Colon (tissue), 2 donors: ENCODE results near the gene ALG5.

Source experiments
- FAIRE-seq: peaks from 2 replicates; lab custom pipeline; 2012; peaks lifted over from hg19 to GRCh38; lab: Jason Lieb, UNC
- donor health status: control.
- donor health status: control.

ALG5 gene

DNA sequence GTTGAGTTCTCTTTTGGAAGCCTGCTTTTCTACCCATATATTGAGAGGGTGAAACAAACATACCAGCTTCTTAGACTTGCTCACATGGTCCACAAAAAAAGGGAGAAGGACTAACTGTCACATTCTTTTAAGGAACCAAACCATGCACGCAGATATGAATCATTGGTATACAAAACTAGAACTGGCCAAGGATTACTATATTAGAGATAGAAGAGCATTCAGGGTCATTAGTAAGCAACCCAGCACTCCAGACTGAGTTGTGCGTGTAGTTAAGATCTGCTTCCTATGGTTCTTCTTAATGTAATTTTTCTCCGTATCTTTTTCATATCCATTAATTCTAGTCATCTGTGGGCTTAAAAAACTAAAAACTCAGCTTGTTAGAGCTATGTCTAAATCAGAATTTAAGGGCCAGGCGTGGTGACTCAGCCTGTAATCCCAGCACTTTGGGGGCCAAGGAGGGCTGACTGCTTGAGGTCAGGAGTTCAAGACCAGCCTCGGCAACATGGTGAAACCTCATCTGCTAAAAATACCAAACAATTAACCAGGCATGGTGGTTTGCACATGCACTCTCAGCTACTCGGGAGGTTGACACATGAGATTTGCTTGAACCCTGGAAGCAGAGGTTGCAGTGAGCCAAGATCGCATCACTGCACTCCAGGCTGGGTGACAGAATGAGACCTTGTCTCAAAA is 19.6 kb downstream of the ALG5 start:
- no peak for FAIRE-seq

DNA sequence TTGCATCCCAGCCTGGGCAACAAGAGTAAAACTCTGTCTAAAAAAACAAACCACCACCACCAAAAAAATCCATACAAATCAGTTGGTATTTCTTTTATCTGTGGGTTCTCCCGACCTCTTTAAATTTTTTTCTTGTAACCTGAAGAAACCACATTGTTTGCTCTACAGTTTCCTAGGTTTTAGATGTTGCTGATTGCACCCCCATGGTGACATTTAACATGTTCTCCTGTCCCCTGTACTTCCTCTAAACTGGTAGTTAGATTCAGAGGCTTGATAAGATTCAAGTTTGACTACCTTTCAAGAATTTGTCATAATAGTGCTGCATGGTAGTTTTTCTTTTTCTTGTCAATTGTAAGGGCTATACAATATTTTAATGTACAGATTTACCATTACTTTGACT is 24.0 kb downstream of the ALG5 start:
- no peak for FAIRE-seq

DNA sequence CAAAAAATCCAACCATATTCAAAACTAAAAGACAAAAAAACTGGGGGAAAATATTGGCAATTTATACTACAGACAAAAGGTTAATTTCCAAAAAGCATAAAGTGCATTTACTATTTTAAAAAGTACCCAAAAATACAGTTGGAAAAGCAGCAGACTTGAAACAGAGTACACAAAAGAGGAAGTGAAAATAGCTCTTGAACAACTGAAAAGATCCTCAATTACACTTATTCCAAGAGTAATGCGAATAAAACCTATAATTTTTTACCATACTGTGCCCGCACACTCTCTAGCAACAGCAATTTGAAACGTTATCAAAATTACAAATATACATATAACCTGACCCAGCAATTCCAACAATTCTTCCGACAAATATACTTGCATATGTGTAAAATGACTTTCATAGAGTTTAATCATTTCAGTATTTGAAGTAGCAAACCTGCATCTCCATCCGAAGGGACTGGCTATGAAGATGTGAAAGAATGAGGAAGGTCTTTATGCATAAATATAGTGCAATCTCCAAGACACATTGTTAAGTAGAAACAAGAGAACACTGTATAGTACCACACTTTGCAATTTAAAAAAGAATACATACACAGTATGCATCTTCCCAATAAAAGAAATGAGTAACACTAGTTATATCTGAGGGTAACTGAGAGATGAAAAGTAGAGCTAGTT is 25.4 kb downstream of the ALG5 start:
- no peak for FAIRE-seq

DNA sequence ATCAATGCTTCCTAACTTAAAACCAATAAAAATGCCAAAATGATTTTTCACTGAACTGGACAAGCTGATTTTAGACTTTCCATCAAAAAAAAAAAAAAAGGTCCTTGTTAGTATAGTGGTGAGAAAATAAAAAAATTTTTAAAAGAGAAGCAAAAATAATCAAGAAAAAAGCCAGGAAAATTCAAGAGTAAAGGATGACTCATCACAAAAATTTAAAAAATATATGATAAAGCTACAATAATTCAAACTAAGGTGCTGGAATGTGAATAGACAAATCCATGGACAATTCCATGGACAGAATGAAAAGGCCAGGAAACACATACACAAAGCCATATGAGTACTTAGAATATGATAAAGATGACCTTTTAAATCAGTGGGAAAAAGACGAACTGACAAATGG is 26.1 kb downstream of the ALG5 start:
- FAIRE-seq: no peak

DNA sequence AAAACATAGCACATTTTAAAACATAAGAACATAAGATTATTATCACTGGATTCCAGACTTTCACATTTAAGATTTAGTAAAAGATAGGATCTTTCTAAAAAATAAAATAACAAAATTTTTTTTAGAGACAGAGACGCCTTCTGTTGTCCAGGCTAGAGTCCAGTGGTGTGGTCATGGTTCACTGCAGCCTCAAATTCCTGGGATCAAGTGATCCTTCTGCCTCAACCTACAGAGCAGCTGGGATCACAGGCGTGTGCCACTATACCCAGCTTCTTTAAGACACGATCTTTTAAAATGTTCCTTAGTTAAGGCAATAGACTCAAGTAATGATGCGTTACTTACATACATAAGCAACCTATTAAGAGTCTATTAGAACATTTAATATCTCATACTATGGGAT is 32.7 kb downstream of the ALG5 start:
- no peak for FAIRE-seq

DNA sequence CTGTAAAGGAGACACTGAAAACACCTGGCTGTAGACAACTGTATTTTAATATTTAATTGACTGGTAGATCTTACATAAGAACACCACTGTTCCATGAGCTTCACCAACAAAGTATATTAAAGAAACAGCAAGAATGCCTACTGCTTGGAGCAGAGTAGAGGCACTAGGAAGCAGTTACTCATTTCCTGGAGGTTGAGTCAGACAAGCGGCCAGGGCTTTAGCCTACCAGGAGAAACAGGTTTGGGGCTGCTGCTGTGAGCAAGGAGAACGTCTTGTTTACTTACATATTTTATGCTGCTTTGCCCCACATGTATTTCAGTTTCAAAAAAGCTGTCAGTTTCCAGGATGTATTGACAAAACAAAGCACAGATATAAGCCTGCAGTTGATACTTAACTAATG is 33.4 kb downstream of the ALG5 start:
- no peak for FAIRE-seq

DNA sequence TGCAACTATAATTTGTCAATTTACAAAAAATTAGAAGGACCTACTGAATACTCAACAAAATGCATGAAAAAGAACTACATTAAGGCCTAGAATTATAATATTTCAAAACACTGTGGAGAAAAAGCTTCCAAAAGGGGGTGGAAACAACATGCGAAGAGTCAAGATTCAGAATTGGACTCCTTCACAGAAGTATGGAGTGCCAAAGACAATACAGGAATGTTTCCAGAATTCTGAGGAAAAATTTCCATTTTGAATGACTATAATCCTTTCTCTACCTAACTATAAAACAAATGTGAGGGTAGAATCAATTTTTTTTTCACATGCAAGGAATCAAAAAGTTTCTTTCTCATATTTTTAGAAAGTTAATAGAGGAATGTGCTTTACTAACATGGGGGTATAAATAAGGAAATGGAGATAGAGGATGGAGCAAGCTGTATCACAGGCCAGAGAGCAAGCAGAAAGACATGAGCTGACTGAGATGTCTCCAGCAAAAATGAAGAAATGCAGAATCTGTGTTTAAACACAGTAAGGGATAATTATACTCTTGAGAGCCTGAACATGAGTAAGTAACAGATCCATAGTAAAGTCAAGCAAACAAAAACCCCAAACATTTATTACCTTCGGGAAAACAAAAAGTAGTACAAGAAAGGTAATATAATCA is 39.6 kb downstream of the ALG5 start:
- no peak for FAIRE-seq

DNA sequence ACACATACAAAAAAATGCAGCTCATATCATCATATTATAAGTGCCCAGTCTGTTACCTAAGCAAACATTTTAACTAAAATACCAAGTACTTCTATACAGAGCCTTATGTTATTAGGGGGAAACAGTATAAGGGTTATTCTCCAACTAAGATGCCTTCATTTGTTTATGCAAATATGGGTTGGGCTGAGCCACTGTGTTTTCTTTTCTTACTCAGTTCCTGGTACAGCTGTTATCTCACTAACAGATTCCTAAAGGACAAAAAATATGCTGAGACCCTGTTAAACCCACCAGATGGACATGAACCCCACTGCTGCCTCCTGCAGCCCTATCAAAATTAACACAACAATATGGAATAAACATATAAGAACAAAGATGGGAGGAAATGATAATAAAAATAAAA is 44.6 kb downstream of the ALG5 start:
- no peak for FAIRE-seq

DNA sequence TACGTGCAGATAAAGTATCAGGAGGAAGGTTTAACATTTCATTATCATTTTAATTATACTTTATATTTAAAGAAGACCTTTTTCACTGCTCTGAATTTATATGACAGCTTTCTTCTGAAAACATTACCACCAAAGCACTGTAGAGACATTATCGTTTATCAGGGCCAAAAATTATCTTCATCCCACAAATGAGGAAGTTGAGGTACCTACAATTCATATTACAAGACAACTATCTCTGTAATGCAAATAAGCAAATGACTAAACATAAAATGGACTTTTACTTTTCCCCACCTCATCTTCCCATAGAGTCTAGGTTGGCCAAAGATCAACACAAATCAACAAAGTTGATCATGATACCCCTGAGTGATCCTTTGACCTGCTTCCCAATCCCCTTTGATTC is 48.2 kb downstream of the ALG5 start:
- no peak for FAIRE-seq

DNA sequence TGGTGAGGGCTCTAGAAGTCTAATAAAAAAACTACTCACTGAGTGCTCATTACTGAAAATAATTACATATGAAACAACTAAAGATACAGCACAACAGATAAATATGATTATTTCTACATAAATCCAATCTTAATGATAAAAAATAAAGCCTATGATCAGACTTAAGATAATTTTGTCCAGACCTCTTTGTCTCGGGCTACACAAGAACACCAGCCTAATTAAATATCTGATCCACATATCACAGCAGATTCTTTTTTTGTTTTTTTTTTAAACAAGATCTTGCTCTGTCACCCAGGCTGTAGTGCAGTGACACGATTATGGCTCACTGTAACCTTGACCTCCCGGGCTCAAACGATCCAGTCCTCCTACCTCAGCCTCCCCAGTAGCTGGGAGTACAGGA is 48.8 kb downstream of the ALG5 start:
- FAIRE-seq: no peak

DNA sequence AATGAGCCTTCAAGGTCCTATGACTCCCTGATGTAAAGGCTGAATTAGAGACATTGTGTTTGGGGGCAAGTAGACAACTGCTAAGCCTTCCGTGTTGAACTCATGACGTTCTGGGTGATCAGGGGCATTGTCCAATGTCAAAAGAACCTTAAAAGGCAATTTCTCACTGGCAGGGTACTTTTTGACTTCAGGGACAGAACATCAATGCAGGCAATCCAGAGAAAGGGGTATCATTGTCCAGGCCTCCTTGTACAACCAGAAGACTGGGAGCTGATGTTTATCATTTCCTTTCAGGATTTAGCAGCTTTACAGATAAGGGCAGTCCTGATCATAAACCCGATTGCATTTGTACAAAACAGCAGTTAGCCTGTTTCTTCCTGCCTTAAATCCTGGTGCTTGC is 54.1 kb downstream of the ALG5 start:
- no peak for FAIRE-seq

DNA sequence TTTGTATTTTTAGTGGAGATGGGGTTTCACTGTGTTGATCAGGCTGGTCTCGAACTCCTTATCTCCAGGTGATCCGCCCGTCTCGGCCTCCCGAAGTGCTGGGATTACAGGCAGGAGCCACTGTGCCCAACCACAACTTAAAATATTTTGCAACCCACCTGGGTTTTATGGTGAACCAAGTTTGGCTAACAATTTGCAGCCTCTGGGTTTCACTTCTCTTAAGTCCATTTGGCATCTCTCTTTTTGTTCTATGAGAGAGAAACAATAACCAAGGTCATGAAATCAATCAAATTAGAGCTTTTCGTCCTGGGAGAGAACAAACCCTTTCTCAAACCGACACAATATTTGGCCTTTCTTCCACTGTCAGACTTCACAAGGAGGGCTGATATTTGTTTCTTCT is 73.5 kb downstream of the ALG5 start:
- FAIRE-seq: no peak

DNA sequence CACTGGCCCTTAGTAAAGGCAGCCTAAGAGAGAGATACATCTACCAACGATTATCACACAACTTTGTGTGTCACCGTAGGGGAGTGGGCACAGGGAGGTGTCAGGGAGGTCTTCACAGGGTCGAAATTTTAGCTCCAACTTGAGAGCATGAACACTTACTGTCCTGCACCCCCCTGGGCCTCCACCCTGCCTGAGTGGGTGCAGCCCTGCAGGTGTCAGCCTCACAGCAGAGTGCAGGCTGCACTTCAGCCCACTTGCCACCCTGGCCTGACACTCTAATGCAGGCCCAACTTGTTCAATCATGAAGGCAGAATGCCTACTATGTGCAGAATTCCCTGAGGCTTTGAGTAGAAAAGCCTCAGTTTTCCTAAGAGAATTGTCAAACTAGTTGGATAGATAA is 75.1 kb downstream of the ALG5 start:
- no peak for FAIRE-seq

DNA sequence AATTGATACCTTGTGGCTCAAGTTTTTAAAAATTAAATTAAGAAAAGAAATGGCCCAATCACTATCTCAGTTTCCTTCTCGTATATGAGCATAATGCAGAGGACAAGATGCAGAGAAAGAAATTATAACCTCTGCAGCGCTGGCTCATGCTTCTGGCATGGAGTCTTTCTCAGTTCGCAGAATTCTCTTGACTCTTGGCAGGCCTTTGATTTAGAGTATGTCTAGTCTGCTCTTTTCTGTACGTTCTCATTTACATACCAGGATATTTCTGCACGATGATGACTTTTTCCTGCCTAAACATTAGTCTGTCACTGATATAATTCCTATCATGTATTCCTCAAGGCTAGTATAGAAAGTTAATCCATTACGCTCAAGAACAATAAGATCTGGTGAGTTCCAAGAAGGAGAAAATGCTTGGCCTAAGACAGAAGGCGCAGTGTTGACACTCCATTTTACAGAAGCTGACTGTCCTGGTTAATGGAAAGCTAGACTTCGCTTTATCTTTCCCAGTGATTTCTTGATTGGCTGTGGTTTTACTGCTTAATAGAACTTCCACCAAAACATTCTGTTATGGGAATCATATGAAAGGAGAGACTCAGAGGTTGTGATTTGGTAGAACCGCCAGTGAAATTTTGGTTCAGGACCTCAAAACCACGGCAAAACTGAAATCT is 77.4 kb downstream of the ALG5 start:
- FAIRE-seq: no peak

DNA sequence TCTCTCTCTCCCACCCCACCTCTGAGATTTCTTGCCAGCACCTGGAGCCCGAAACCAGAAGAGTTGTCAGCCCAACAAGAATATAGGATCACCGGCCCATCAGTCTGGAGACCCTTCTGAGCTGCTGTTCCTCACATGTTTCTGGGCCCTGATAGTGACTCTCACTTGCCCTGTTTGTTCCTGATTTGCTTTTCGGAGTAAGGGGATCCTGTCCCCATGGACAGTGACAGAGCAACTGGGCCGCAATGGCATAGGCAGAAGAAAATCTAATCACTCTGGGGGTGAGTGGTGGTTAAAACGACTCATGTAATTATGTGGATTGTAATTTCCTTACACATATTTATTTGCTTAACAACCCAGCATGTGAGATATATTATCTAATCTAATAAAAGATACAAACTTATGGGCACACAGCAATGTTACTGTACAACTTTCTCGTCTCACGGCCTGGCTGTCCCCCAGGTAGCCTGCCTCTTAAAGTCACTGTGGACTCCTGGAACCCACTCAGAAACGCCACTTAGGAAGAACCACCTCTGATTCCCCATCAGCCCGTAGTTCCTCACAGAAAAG is 78.4 kb downstream of the ALG5 start:
- FAIRE-seq: no peak

DNA sequence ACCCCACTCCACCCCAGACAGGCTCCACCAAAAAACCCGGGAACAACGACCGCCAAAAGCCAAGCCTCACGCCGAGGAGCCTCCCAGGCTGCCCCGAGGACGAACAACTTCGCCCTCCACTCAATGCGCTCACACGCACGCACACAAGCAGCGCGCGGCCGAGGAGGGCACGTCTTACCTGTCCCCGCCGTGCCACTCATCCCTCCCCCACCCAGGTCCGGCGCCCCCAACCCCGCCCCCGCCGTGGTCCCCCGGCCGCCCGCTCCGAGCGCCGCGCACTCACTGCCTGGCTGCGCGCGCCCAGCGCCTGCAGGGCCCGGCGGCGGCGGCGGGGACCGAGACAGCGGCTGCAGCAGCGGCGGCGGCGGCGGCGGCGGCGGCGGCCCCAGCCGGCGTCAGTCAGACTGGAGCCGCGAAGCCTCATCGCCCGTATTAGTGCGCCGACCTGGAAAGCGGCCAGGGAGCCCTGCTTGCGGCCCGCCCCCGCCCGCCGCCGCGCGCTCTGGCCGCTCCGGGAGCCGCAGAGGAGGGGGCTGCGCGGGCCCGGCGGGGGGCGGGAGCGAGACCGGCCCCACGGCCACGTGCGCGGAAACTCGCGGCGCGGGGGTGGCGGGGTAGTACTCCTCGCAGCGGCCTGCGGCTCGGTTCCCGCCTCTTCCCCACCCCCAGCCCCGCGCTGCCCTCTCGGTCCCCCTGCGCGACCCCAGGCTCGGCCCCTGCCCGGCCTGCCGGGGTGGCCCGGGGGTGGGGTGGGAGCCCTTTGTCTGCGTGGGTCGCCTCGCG is 79.1 kb downstream of the ALG5 start, which contains the start of gene SMAD9:
SMAD9 (minus strand) TSS at position 406 of the 783 bp plus-strand sequence. CDS start 40,549 bp downstream, outside the sequence.
- no peak for FAIRE-seq

DNA sequence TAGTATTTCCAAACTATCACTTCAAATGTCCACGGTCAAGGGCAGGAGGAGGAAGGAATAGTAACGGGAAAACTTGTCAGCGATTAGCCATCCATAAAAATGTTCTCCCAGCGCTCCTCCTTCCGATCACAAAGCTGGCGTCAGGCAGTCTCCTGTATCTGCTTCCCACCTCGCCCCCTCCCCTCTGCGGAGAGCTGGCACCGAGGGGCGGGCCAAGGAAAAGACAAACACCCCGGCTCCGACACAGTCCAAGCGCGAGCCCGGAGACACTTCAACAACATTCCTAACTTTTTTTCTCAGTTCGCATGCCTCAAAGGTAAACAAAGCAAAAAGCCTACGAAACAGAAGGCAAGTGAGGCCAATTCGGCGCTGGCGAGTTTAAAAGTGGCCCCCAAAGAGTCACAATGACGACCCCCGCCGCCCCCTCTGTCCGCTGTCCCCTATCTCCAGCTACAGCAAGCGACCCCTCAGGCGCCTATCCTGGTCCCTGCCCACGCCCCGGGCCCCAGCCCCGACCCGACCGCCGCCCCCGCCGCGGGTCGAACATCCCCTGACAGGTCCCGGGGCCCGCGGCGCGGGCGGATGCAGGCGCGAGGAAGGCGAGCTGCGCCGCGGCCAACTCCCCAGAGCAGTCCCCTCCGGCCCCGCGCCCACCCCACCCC is 79.8 kb downstream of the ALG5 start:
- FAIRE-seq: no peak

DNA sequence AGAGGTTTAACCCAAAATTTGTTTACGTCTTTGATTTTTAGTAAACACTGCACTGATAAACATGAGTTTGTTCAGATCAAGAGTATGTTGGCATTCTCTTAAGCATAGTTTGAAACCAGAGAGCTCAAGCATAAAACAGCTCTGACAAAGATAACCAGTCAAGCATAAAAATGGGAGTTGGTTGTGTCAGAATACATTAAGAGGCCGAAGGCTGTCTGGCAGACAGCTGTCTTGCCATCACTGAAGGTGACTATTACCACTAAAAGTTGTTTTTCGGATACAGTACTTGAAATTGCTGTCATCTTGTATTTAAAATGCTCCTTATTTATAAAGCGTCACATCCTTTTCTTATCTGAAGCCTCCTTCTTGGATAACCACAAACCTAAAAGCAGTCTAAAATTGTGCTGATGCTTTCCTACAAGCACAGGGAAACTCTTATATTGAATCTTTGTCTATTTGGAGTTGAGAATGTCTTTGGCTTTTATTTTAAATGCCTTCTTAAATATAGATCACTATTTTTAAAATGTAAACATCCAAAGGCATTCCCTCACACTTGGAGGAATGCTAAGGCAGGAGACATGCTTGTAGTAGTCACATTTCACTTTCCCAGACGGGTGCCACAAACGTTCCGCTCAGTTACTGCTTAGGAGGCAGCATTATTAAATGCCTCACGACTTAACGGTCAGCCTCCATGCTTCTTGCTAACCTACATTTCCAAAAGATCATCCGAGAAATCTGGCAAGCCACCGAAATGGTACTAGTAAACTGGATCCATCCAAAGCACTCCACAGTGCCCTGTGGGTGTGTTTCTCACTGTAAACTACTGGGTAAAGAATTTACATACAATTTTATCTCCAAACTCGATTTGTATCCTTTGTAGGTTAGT is 80.7 kb downstream of the ALG5 start:
- no peak for FAIRE-seq

DNA sequence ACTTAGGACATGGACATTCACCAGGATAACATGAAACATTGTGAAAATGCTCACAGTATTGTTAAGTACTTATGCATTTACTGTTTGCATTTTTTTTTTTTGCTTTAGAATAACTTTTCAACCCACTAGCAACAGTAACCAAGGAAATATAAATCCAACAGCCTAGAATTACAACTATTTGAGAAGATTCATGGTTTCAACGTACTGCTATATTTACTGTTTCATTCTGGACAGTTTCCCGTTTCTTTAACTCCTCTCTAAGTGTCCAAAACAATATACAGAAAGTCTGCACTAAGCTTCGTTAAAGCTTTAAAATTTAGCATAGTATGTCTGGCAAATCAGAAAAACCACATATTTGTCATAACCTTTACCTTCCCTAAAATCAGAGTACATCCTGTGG is 81.8 kb downstream of the ALG5 start:
- FAIRE-seq: no peak
